D721Med (cell line): ENCODE measurements around the gene ZFYVE27.
A peak's percentile ranks its signal among the peaks of the same experiment; 100 is the strongest.

ENCODE experiments used
- DNase-seq: peaks from one replicate; pipeline ENCODE4 v3.0.0; 2011; ENCODE audit warnings: low spot score; ENCODE audit not compliant: insufficient read length
- FAIRE-seq: peaks from 2 replicates; lab custom pipeline; 2011; peaks lifted over from hg19 to GRCh38; lab: Jason Lieb, UNC
- TF ChIP-seq, protein P1 (sequence below): IDR thresholded peaks from 2 replicates; pipeline ENCODE4 v1.5.1; 2012; ENCODE audit warnings: mild to moderate bottlenecking, control low read depth; ENCODE audit not compliant: insufficient read depth; ENCODE audit errors: missing control alignments

ZFYVE27 gene

DNA sequence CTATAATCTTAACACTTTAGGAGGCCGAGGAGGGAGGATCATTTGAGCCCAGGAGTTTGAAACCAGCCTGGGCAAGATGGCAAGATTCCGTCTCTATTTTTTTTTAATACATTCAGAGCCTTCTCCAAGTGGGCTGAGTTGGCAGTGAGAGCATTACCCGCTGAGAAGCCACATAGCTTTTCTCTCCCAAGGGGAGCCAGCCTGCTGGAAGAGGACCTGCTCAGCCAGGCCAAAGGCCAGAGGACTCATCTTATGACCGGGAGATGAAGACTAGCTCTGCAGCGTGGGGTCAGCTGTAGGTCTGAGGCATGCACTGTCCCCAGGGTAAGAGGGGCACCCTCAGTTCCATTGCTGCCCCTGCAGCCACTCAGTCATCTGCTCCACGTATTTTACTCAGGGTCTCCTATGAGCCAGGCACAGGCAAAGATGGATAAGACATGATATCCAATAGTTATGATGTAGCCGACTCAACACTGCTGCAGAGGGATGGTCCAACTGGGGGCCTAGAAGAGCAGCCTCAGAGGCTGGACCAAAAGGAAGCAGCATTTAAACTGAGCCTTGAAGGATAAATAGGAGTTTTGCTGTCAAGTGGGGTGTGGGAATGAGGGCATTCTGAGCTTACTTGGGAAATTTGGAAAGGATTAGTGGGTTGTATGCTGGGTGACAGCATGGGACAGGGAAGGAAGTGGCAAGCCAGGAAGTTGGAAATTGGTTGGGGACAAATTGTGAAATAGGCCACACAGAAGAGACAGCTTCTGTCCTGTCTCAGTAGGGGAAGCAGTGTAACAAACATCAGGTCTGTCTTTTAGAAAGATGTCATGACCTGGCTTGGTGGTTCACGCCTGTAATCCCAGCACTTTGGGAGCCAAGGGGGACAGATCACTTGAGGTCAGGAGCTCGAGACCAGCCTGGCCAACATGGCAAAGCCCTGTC lies 25.0 kb upstream of the ZFYVE27 start:
- TF ChIP-seq, protein P1, sequence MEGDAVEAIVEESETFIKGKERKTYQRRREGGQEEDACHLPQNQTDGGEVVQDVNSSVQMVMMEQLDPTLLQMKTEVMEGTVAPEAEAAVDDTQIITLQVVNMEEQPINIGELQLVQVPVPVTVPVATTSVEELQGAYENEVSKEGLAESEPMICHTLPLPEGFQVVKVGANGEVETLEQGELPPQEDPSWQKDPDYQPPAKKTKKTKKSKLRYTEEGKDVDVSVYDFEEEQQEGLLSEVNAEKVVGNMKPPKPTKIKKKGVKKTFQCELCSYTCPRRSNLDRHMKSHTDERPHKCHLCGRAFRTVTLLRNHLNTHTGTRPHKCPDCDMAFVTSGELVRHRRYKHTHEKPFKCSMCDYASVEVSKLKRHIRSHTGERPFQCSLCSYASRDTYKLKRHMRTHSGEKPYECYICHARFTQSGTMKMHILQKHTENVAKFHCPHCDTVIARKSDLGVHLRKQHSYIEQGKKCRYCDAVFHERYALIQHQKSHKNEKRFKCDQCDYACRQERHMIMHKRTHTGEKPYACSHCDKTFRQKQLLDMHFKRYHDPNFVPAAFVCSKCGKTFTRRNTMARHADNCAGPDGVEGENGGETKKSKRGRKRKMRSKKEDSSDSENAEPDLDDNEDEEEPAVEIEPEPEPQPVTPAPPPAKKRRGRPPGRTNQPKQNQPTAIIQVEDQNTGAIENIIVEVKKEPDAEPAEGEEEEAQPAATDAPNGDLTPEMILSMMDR = no peak
- DNase-seq (no peak), FAIRE-seq (no peak)

DNA sequence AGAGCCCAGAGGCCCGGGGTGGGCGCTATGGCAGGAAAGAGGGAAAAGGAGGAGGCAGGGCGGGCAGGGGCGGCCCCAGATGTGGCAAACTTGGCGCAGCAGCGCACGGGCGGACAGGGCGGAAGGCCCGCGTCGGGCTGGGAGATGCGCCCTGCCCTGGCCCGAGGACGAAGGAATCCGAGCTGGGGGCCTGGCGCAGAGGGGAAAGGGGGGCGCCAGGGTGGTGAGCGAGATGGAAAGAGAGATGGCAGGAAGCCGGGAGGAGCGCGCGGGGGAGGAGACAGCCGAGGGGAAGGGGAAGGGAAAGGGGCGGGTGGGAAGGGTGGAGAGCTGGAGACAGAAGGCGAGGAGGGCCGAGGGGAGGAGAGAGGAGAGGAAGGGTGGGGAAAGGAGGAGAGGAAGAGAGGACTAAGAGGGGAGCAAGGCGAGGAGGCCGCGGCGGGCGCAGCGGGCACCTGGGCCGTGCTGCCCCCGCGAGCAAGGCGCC lies 23.5 kb upstream of the ZFYVE27 start, which contains the start of gene MARVELD1:
TSS of gene MARVELD1 (plus strand) at position 392 of the 487 bp plus-strand sequence. CDS start 147 bp downstream, outside the sequence.
- TF ChIP-seq, protein P1 = no peak
- DNase-seq (peak; percentile 83), FAIRE-seq (no peak)

DNA sequence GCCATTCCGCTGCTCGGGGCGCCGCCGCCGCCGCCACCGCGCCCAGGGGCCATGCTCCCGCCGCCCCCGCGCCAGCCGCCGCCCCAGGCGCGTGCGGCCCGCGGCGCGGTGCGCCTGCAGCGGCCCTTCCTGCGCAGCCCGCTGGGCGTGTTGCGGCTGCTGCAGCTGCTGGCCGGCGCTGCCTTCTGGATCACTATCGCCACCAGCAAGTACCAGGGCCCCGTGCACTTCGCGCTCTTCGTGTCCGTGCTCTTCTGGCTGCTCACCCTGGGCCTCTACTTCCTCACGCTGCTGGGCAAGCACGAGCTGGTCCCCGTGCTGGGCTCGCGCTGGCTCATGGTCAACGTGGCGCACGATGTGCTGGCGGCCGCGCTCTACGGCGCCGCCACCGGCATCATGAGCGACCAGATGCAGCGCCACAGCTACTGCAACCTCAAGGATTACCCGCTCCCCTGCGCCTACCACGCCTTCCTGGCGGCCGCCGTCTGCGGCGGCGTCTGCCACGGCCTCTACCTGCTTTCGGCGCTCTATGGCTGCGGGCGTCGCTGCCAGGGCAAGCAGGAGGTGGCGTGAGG lies 23.0 kb upstream of the ZFYVE27 start:
- TF ChIP-seq, protein P1 = peak; percentile 24
- FAIRE-seq (no peak), DNase-seq (peak; percentile 82)

DNA sequence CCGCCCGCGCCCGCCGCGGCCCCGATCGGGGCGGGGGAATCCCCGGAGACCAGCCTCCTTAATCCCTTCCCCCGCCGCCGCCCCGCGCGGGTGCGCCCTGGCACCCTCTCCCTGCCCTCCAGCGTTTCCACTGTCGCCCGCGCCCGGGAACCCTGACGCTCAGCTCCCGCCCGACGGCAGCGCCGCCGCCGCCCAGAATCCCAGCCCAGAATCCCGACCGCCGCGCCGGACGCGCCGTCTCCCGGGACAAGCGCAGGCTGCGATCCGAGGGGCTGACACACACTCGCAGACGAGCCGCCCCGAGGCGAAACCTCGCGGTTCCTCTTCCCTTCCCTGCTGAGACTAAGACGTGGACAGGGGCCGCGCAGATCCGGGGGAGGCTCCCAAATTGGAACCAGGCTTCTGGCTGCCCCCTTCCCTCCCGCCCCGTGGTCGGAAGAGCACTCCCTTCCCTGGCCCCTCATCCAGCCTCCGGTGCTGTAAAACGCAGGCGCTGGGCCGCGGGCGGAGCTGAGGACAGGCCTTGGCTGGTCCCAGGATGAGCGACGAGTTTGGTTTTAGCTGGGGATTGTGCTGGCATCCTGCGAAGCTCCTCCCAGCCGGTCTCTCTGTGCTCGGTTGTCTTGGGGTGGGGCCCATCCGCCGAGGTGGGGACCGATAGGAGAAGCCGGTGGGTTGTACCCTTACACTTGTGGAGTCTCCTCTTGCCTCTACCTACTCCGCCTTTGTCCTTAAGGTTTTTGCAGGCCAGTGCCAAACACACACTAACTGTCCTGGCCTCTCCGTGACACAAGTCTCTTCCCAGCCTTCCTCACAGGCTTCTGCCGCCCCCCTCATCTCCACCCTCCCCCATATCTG lies 22.3 kb upstream of the ZFYVE27 start:
- TF ChIP-seq, protein P1 = no peak
- FAIRE-seq (no peak), DNase-seq (peak; percentile 78)

DNA sequence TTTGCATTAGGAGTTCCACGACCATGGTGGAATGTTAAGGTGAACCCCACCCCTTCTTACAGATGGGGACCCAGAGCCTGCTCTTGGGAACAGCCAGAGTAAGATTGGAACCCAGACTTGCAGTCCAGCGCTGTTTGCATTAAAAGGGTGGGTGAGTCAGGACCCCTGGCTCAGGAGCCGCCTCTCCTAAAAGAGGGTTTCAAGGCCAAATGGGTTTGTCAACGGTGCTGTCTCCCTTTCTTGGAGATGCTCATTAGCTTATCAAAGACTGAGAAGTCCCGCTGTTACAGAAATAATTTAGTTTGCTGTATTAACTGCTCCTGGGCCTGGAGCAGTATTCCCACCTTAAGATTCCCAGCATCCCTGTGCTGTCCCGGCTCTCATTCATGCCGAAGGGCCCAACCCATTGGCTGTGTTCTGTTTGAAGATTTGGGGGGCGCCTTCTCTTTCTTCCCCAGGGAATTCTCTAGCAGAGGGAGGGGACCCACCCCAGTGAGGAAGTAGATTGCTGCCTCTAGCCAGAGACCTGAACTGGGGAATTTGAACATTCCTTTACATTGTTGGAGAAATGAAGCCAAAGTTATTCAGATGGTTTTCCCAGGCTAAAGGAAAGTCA lies 21.6 kb upstream of the ZFYVE27 start:
- no peak for FAIRE-seq
- TF ChIP-seq, protein P1 = no peak
- DNase-seq = no peak

DNA sequence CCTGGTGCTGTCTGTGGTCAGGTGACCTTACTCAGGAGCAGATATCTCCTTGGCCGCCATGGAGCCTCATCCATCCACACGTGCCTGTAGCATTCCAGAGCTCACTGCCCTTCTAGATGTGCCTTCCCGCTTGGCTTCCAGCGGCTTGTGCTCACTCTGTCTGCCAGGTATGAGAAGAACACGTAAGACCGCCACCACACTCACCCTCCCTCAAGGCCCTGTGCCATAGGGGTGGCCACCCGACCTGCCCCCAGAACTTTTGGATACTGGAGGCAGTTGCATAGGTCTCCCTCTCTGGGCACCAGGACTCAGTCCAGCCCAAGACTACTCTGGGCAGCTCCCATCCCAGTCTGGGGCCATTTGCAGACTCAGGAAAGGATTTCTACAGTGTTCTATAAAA lies 19.3 kb upstream of the ZFYVE27 start:
- DNase-seq = no peak
- TF ChIP-seq, protein P1 = no peak
- no peak for FAIRE-seq
